ENCODE results near the gene JOSD2. TPM values are rescaled to one million over a fixed set of nuclear protein-coding genes. Genes with fewer than 3 reads are reported as not detected.
A peak's percentile ranks its signal among the peaks of the same experiment; 100 is the strongest.

The JOSD2 gene
- total and polyA plus RNA-seq, 9 of the 15 experiments (the other 6 are each of a cell fraction or from before 2014, with no cell fraction given) = 0.06 to 14.4 (median 3.1) TPM

DNA sequence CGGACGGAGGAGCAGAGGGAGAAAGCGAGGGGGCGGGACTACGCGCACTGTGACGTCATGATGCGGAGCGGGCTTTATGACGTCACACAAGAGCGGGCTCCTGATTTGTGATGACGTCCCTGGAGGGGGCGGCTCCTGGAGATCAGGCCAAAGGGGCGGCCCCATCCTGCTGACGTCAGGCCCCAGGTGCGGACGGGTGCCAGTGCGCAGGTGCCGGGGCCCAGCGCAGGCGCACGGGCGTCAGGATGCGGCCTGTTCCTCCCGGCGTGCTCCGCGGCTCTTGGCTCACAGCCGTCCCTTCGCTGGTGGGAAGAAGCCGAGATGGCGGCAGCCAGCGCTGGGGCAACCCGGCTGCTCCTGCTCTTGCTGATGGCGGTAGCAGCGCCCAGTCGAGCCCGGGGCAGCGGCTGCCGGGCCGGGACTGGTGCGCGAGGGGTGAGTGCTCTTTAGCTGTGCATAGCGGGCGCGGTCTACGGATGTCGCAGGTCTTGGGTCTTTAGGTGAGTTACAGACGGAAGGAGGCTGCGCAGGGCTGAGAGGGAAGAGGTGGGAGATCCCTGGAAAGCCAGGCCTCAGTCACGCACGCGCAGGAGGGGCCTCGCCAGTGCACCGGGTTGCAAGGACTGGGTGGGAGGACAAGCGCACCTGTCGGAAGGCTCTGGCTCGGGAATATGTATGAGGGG lies 34.6 kb downstream of the JOSD2 start, which contains the start of the genes EMC10 and GARIN5A (continued):
- TF ChIP-seq CREB1 (IDR thresholded peaks at IDR 0.05) = peak; percentile 100
- TF ChIP-seq CREB1 (CRISPR knock-in tag; IDR thresholded peaks at IDR 0.05) = peak; percentile 100
- no peak for TF ChIP-seq ZNF24 (IDR thresholded peaks at IDR 0.05)
- TF ChIP-seq ILK (tag; IDR thresholded peaks at IDR 0.05; ENCODE audit: borderline replicate concordance, low read depth) = no peak
- no peak for TF ChIP-seq ZKSCAN8 (CRISPR knock-in tag; IDR thresholded peaks at IDR 0.05)
- TF ChIP-seq ATF1 (CRISPR knock-in tag; IDR thresholded peaks at IDR 0.05) = peak; percentile 94
- TF ChIP-seq ATF1 (tag; IDR thresholded peaks at IDR 0.05) = peak; percentile 100
- TF ChIP-seq, protein P1, sequence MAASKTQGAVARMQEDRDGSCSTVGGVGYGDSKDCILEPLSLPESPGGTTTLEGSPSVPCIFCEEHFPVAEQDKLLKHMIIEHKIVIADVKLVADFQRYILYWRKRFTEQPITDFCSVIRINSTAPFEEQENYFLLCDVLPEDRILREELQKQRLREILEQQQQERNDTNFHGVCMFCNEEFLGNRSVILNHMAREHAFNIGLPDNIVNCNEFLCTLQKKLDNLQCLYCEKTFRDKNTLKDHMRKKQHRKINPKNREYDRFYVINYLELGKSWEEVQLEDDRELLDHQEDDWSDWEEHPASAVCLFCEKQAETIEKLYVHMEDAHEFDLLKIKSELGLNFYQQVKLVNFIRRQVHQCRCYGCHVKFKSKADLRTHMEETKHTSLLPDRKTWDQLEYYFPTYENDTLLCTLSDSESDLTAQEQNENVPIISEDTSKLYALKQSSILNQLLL (CRISPR knock-in tag; IDR thresholded peaks at IDR 0.05; ENCODE audit: borderline replicate concordance) = no peak
- TF ChIP-seq, protein P2, sequence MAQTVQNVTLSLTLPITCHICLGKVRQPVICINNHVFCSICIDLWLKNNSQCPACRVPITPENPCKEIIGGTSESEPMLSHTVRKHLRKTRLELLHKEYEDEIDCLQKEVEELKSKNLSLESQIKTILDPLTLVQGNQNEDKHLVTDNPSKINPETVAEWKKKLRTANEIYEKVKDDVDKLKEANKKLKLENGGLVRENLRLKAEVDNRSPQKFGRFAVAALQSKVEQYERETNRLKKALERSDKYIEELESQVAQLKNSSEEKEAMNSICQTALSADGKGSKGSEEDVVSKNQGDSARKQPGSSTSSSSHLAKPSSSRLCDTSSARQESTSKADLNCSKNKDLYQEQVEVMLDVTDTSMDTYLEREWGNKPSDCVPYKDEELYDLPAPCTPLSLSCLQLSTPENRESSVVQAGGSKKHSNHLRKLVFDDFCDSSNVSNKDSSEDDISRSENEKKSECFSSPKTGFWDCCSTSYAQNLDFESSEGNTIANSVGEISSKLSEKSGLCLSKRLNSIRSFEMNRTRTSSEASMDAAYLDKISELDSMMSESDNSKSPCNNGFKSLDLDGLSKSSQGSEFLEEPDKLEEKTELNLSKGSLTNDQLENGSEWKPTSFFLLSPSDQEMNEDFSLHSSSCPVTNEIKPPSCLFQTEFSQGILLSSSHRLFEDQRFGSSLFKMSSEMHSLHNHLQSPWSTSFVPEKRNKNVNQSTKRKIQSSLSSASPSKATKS (CRISPR knock-in tag; IDR thresholded peaks at IDR 0.05) = no peak
- TF ChIP-seq, protein P3, sequence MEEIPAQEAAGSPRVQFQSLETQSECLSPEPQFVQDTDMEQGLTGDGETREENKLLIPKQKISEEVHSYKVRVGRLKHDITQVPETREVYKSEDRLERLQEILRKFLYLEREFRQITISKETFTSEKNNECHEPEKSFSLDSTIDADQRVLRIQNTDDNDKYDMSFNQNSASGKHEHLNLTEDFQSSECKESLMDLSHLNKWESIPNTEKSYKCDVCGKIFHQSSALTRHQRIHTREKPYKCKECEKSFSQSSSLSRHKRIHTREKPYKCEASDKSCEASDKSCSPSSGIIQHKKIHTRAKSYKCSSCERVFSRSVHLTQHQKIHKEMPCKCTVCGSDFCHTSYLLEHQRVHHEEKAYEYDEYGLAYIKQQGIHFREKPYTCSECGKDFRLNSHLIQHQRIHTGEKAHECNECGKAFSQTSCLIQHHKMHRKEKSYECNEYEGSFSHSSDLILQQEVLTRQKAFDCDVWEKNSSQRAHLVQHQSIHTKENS (CRISPR knock-in tag; IDR thresholded peaks at IDR 0.05) = no peak
- TF ChIP-seq SP1 (CRISPR knock-in tag; IDR thresholded peaks at IDR 0.05) = peak; percentile 98
- no peak for TF ChIP-seq ZNF408 (CRISPR knock-in tag; IDR thresholded peaks at IDR 0.05; ENCODE audit: low read depth)
- TF ChIP-seq NUFIP1 (IDR thresholded peaks at IDR 0.05; ENCODE audit: partially characterized antibody) = no peak
- 0 out of 2 replicates have a peak, but pooled peaks have one; percentile 12 for TF ChIP-seq KLF1 (tag; IDR thresholded peaks at IDR 0.05)
